Subcutaneous adipose tissue (tissue), 4 donors: Measurements from ENCODE around the gene SLC36A1. TPM values are rescaled to one million over a fixed set of nuclear protein-coding genes. Genes with fewer than 3 reads are reported as not detected.

Experiments used
- total RNA-seq, 4 donors: library from RNA; depleted of rRNA; stranded (reverse); fragments of >200 nt; gene quantifications; one replicate each; pipeline ENCODE4 v1.1.0, GENCODE V29; 2016
- TF ChIP-seq, protein P1 (sequence below): fragments of 450-650 bp; IDR thresholded peaks from one replicate; pipeline ENCODE4 v1.5.1; 2016; ENCODE audit warnings: low read depth, mild to moderate bottlenecking, control low read depth, antibody characterized with exemption, moderate library complexity

The SLC36A1 gene
- total RNA-seq, 4 donors from 2014 or later: 10.9 to 22.7 (median 17.1) TPM

DNA sequence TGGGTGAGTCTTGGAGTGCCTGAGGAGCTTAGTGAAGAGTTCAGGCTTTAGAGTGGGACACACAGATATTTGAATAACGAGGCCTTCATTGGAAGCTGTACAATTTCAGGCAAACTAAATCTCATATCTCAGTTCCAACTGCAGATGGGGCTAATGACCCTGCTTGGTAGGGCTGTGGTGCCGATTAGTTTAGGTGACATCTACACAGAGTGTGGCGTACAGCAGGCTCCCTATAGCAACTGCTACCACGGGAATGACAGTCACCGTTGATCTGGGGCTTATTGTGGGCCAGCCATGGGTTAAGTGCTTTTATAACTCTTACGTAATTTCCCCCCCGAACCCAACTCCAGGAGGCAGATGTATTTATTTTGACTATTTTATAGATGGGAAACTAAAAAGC is 72.9 kb downstream of the SLC36A1 start:
- TF ChIP-seq, protein P1, sequence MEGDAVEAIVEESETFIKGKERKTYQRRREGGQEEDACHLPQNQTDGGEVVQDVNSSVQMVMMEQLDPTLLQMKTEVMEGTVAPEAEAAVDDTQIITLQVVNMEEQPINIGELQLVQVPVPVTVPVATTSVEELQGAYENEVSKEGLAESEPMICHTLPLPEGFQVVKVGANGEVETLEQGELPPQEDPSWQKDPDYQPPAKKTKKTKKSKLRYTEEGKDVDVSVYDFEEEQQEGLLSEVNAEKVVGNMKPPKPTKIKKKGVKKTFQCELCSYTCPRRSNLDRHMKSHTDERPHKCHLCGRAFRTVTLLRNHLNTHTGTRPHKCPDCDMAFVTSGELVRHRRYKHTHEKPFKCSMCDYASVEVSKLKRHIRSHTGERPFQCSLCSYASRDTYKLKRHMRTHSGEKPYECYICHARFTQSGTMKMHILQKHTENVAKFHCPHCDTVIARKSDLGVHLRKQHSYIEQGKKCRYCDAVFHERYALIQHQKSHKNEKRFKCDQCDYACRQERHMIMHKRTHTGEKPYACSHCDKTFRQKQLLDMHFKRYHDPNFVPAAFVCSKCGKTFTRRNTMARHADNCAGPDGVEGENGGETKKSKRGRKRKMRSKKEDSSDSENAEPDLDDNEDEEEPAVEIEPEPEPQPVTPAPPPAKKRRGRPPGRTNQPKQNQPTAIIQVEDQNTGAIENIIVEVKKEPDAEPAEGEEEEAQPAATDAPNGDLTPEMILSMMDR: no peak

DNA sequence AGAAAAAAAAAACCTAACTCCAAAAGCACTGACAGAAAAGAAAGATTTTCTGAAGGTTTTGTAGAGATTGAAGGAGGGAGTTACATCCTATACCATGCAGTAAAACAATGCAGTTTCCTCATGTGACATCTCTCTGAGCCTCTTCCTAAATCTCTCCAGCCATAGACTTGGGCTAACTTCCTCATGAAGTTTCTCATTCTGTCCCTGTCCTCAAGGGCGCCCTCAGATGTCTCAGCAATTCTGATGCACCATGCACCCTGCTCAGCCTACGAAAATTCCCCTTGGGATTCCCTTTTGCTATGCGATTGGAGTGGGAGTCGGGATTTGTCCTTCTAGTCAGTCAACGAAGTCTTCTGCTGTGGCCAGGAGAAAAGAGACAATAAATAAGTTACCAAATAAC is 74.8 kb downstream of the SLC36A1 start:
- TF ChIP-seq, protein P1: no peak

DNA sequence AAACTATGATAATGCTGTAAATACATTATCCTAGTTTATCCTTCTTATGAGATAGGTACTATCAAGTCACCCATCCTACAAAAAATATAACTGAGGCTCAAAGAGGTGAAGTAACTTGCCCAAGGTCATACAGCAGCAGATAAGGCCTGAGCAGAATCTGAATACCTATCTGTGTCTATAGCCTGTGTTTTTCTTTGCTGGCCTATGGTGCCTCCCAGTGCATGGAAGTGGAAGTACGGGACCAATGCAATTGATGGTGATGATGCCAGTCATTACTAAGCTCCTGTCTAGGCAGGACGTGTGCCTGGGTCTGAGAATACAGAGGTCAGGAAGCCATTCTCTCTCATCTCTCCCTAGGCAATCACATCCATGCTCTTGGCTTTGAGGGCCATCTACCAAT is 75.9 kb downstream of the SLC36A1 start:
- TF ChIP-seq, protein P1: no peak

DNA sequence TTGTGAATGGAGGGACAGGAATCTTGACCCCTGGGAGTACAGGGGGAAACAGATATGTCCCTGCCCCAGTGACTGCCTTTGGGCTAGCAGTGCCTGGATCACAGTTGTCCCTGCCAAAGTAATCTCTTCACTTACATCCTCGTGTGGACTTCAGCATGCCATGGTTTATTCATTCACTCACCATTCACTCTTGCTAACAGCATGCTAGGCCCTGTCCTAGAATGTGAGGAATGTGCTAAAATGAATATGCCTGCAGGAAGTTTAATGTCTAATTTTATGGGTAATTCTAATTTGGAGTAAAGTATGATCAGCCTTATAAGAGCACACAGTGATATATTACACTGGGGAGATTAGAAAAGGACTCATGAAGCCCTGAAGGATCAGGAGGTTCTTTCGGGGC is 80.8 kb downstream of the SLC36A1 start:
- TF ChIP-seq, protein P1: no peak

DNA sequence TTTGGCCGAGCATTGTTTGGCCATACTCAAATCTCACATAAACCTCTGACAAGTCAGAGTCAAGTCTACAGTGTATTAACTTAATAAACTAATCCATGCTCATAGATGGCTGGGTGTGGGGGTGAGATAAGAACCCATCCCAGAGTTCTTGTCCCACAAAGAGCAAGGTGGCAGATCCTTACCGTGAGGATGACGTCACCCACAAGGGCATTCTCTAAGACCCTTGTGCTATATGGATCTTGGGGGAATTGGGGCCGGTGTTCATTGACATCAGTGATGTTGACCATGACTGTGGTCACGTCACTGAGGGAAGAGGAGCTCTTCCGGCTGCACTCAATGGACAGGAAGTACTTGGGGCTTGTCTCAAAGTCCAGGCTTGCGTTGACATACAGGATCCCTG is 81.6 kb downstream of the SLC36A1 start:
- TF ChIP-seq, protein P1: no peak

DNA sequence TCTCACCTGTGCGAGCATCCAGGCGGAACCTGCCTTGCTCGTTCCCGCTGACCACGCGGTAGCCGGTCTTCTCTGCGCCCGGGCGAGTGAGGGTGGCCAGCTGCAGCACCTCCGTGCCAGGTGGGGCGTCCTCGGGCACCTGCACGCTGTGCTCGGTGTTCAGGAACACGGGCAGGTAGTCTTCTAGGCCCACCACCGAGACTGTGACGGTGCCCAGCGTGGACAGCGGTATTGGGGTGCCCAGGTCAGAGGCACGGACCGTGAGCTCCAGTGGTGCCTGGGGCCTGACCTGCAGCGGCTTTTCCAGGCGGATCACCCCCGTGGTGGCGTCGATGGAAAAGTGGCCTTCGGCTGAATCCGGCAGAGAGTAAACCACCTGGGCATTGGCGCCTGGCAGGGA is 84.2 kb downstream of the SLC36A1 start:
- TF ChIP-seq, protein P1: no peak

DNA sequence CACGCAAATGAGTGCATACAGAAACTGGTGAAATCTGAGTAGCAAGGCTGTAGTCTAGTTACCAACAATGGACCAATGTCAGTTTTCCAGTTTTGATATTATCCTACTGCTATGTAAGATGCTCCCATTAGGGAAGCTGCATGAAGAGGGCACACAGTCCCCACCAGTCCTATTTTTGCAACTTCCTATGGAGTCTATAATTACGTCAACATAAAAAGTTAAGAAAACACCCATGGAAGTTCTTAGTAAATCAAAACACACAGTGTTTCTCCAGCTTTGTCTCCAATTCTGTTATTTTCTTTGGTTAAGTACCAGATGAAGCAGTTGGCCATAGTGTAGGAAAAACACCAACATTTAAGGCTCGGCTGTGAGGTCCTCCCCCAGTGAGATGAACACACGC is 85.0 kb downstream of the SLC36A1 start:
- TF ChIP-seq, protein P1: no peak
